ENCODE results near the gene PUS10. TPM values are rescaled to one million over a fixed set of nuclear protein-coding genes. Genes with fewer than 3 reads are reported as not detected.

The PUS10 gene
- total and polyA plus RNA-seq, 2 of the 8 experiments (the other 6 are each of a cell fraction or from before 2014, with no cell fraction given) = 1.3 to 3.1 TPM

DNA sequence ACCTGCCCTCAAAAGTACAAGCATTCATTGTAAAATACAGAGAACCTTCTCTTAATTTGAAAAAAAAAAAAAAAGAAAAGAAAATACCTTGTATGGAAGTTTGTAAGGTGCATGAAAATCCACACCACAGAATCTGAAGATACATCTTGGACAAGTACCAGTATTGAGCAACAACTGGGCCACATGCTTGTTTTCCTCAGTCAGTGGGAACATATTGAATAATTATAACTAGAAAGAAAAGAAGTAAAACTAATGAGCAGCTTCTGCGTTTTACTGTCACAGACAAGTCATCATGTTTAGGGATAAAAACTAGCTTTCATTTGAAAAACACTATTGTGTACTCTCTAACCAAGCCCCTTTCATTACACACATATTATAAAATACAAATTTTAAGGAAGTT, 6.4 kb downstream of the PUS10 start:
- Histone ChIP-seq H4K8ac (ENCODE audit: extremely low read depth, insufficient read depth, low read length) (no peak overlapping the region), H4K5ac (ENCODE audit: insufficient read length, low read depth, low read length) (no peak overlapping the region), H3K4ac (replicated peaks; ENCODE audit: insufficient read length, low read depth, low read length) (no peak overlapping the region), H3K9ac (replicated peaks in 1 of 4; ENCODE audit: extremely low read depth in 1 of 4, low read depth in 3 of 4, low read length in 3 of 4) (no peak overlapping the region), H2BK20ac (ENCODE audit: low read length) (no peak overlapping the region), H4K20me1 (replicated peaks in 1 of 2; ENCODE audit: control insufficient read depth in 1 of 2, insufficient read depth in 2 of 2, low read length in 2 of 2) (no peaks in the 10 kb centered on the region), H3K4me1 (replicated peaks in 1 of 4; ENCODE audit: control insufficient read depth in 3 of 4, insufficient read depth in 4 of 4, low read length in 3 of 4) (peaks cover 0 to 3% (median 0%) of the 10 kb centered on the region in 4 experiments; a peak in 1 of 7 replicates), H3K4me2 (ENCODE audit: insufficient read depth in 1 of 2, low read depth in 2 of 2, low read length in 2 of 2) (no peak overlapping the region), H3K23ac (ENCODE audit: insufficient read length) (no peak overlapping the region), H2BK120ac (replicated peaks; ENCODE audit: low read depth, low read length) (no peak overlapping the region), H3K79me2 (ENCODE audit: control insufficient read depth in 1 of 2, insufficient read depth in 2 of 2, low read length in 2 of 2) (no peaks in the 10 kb centered on the region), H2BK5ac (ENCODE audit: low read depth, low read length) (no peak overlapping the region), H3K9me3 (ENCODE audit: insufficient read depth in 2 of 2, low read depth in 1 of 2, low read length in 1 of 2) (no peaks in the 10 kb centered on the region), H2AK5ac (ENCODE audit: low read depth, low read length) (no peak overlapping the region), H3K36me3 (ENCODE audit: control insufficient read depth in 2 of 4, insufficient read depth in 4 of 4, low read length in 3 of 4) (no peaks in the 10 kb centered on the region), H3K14ac (ENCODE audit: insufficient read length) (no peak overlapping the region), H3K27ac (ENCODE audit: low read depth, low read length) (no peak overlapping the region), H3K18ac (ENCODE audit: extremely low read depth, low read length) (no peak overlapping the region), H3K27me3 (replicated peaks in 1 of 4; ENCODE audit: control insufficient read depth in 3 of 4, extremely low read depth in 1 of 4, insufficient read depth in 3 of 4, low read length in 3 of 4) (no peaks in the 10 kb centered on the region), H3K79me1 (ENCODE audit: low read depth, low read length) (no peaks in the 10 kb centered on the region), H2BK12ac (ENCODE audit: low read depth, low read length) (no peak overlapping the region), H3K23me2 (ENCODE audit: low read depth, low read length) (no peaks in the 10 kb centered on the region), H3K4me3 (ENCODE audit: extremely low read depth in 1 of 4, insufficient read depth in 2 of 4, low read depth in 3 of 4, low read length in 4 of 4) (no peak overlapping the region), H4K91ac (replicated peaks; ENCODE audit: insufficient read length, low read length) (no peak overlapping the region), H3K56ac (replicated peaks; ENCODE audit: insufficient read length, low read depth, low read length) (no peak overlapping the region), H2AFZ (ENCODE audit: low read length) (no peak overlapping the region), H2BK15ac (ENCODE audit: low read length) (no peak overlapping the region)
- CTCF ChIA-PET (ENCODE audit: partially characterized antibody) = interaction anchor here (0.7 to 1.1 kb wide), 2 partner anchors 12 to 303 kb away, joined by 3 read pairs; no protein-coding TSS in a partner anchor
- WGBS, 2 experiments (ENCODE audit: extremely low coverage in 1 of 2, insufficient coverage in 1 of 2, insufficient read length in 1 of 2, insufficient replicate concordance in 2 of 2, low coverage in 1 of 2, low lambda C conversion rate in 2 of 2, missing lambda C conversion rate in 1 of 2) = 88% methylated on average over 1 of the region's 1 CpG; no CpG with 5 or more reads in 1 of the 2 experiments
- TF ChIP-seq ZNF274 (IDR thresholded peaks at IDR 0.05; ENCODE audit: borderline replicate concordance, extremely low read depth, low read length) (no peak), NANOG (IDR thresholded peaks at IDR 0.05; ENCODE audit: insufficient read depth, low read depth, low read length, poor library complexity, severe bottlenecking) (no peak), RAD21 (IDR thresholded peaks at IDR 0.05 in 1 of 2, conservative IDR thresholded peaks at IDR 0.05 in 1 of 2; ENCODE audit: low read depth in 2 of 2, low read length in 2 of 2) (no peak), SP4 (IDR thresholded peaks at IDR 0.05; ENCODE audit: low read length) (no peak), KDM1A (IDR thresholded peaks at IDR 0.05; ENCODE audit: borderline replicate concordance, low read length) (no peak), SUZ12 (IDR thresholded peaks at IDR 0.05; ENCODE audit: low read length) (no peak), CEBPB (IDR thresholded peaks at IDR 0.05; ENCODE audit: low read depth, low read length) (no peak), CTBP2 (IDR thresholded peaks at IDR 0.05; ENCODE audit: borderline replicate concordance, insufficient read depth, insufficient read length, low read length) (no peak), ASH2L (IDR thresholded peaks at IDR 0.05; ENCODE audit: low read length) (no peak), RXRA (IDR thresholded peaks at IDR 0.05; ENCODE audit: insufficient read depth, low read depth, low read length) (no peak), RBBP5 (IDR thresholded peaks at IDR 0.05; ENCODE audit: borderline replicate concordance, low read depth, low read length) (no peak)
- TF ChIP-seq, protein P1, sequence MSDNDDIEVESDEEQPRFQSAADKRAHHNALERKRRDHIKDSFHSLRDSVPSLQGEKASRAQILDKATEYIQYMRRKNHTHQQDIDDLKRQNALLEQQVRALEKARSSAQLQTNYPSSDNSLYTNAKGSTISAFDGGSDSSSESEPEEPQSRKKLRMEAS (IDR thresholded peaks at IDR 0.05) = no peak
- no peak for FAIRE-seq
- DNase-seq (ENCODE audit: low read depth in 1 of 2, low spot score in 2 of 2) = no peak
- POLR2A ChIA-PET (ENCODE audit: partially characterized antibody) = no interaction called here
